D721Med (cell line): ENCODE measurements around the gene MUC5AC.

Experiments
- DNase-seq: peaks from one replicate; pipeline ENCODE4 v3.0.0; 2011; ENCODE audit warnings: low spot score; ENCODE audit not compliant: insufficient read length
- FAIRE-seq: peaks from 2 replicates; lab custom pipeline; 2011; peaks lifted over from hg19 to GRCh38; lab: Jason Lieb, UNC
- TF ChIP-seq, protein P1 (sequence below): IDR thresholded peaks from 2 replicates; pipeline ENCODE4 v1.5.1; 2012; ENCODE audit warnings: mild to moderate bottlenecking, control low read depth; ENCODE audit not compliant: insufficient read depth; ENCODE audit errors: missing control alignments

MUC5AC gene

DNA sequence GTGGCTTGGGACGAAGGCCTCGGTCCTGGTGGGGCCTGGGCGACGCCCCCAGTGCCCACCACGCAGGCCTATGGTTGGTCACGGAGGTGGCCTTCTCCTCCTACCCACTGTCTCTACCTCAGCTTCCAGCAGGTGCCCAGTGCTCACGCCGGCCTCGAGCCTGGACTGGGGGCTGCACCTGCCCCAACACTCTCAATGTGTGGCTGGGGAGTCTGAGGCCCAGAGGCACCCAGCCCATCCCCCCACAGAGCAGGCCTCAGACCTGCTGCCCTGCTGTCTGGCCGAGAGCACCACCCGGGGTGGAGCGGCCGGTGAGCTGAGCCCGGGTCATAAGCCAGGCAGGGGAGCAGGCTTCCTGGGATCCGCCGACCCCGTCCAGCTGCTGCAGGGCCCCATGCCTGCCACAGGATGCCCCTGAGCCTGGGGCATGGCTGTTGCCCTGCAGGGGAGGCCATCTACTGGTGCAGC, 28.6 kb upstream of the MUC5AC start:
- no peak for FAIRE-seq
- TF ChIP-seq, protein P1, sequence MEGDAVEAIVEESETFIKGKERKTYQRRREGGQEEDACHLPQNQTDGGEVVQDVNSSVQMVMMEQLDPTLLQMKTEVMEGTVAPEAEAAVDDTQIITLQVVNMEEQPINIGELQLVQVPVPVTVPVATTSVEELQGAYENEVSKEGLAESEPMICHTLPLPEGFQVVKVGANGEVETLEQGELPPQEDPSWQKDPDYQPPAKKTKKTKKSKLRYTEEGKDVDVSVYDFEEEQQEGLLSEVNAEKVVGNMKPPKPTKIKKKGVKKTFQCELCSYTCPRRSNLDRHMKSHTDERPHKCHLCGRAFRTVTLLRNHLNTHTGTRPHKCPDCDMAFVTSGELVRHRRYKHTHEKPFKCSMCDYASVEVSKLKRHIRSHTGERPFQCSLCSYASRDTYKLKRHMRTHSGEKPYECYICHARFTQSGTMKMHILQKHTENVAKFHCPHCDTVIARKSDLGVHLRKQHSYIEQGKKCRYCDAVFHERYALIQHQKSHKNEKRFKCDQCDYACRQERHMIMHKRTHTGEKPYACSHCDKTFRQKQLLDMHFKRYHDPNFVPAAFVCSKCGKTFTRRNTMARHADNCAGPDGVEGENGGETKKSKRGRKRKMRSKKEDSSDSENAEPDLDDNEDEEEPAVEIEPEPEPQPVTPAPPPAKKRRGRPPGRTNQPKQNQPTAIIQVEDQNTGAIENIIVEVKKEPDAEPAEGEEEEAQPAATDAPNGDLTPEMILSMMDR: no peak

DNA sequence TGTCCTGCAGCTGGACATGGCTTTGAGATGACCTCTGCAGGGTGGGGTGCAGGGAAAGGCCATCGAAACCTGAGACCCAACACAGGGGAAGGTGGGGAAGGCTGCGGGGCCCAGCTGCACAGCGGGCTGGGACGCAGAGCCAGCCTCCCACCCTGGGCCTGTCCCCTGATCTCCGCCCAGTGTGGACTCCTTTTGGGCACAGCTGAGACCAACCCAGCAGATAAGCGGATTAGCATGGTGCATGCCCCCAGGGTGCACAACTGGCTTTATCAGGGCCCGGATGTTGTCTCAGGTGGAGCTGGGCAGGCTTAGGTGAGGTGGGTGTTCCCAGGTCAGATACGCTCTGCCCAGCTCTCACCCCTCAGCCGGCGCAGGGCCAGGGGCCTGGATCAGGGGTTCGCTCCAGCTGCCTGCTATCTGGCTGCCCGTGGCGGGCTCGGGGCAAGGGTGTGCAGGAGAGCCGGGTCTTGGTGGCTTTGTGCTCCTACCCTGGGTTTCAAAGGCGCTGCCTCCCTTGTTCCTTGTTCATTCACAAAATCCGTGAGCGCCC, 28.1 kb upstream of the MUC5AC start:
- TF ChIP-seq, protein P1: no peak
- no peak for DNase-seq
- FAIRE-seq: no peak

More for the DNA sequence above, 28.6 kb upstream of the MUC5AC start:
- no peak for DNase-seq

DNA sequence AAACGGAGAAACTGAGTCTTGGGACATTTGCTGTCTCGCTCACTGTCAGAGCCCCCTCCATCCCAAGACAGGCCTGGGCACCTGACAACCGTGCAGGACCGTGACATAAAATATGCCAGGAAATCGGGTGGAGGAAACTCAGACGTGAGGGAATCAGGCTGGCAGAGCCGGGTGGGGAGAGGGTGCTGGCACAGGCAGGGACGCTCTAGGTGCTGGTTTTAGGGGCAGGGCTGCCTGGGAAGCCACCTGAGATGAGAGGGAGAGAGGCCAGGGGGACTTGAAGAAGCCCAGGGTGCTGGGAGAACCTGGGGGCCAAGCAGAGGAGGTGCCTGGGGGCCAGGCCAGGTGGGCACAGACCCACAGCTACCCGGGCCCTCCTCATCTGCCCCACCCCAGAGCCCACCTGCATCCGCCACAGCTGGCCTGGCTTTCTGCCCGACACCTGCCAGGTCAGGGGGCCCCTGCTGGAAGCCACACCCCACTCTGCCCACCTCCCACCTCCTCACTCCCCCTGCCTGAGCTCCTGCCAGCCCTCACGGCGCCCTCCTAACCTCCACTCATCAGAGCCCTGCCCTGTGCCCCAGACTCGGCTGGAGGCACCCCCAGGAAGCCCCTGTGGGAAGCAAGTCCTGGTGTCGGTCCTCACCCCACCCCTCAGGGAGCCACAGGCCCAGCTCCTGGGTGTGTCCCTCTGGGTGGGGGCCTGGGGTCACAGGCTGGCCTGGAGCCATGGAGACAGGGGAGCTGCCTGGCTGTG, 27.3 kb upstream of the MUC5AC start:
- FAIRE-seq (no peak), DNase-seq (no peak)
- TF ChIP-seq, protein P1: no peak

DNA sequence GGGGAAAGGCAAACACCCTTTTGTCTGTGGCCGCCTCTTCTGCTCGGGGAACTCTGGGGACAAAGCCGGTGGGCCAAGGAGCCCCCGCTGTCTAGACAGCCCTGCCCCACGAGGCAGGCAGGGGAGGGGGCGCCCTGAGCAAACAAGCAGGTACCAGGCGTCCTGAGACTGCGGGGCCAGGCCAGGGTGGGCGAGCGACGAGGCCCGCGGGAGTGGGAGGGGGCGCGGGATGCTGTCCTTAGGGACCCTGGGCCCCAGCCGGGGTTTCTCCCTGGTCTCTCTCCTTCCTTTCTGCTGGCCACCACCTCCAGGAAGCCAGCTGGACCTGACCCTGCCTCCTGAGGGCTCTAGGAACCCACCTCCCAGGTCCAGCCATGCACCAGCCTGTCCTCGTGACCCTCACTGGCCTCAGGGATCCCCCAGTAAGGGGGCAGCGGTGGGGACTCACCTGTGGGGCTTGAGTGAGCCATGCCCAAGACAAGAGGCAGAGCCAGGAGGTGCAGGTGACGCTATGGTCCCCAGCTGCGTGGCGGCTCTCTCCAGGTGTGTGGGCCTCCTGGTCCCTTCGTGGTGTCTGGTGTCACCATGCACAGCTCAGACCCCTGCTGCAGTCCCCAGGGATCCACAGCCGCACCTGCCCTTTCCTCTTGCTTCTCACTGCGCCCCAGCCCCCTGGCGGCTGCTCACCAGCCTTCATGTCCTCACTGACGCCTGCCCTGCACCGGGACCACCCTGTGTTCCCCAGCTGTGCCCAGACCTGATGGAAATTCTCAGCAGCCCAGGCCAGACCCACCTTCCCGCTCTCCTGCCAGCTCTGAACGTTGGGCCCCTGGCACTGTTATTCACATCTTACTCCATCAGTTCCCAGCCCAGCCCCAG, 26.5 kb upstream of the MUC5AC start:
- FAIRE-seq (no peak), DNase-seq (no peak)
- TF ChIP-seq, protein P1: no peak

DNA sequence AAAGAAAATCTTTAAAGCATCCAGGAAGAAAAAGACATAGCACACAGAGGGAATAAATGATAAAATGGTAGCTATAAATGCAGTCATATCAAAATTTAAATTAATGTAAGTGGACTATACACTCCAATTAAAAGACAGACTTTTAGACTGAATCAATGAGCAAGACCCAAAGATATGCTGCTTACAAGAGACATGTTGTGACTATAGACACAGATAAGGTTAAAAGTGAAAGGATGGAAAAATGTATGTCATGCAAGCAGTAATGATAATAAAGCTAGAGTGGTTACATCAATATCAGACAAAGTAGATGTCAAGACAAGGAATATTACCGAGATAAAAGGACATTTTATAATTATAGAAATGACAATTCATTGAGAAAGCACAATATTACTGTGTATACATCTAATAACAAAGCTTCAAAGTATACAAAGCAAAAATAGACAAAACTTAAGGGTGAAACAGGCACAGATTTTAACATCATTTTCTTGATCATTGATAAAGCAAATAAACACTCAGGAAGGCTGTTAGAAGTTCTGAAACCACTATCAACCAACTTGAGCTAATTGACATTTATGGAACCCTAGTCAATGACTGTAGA, 22.8 kb upstream of the MUC5AC start:
- no peak for DNase-seq
- FAIRE-seq: no peak
- TF ChIP-seq, protein P1: no peak

DNA sequence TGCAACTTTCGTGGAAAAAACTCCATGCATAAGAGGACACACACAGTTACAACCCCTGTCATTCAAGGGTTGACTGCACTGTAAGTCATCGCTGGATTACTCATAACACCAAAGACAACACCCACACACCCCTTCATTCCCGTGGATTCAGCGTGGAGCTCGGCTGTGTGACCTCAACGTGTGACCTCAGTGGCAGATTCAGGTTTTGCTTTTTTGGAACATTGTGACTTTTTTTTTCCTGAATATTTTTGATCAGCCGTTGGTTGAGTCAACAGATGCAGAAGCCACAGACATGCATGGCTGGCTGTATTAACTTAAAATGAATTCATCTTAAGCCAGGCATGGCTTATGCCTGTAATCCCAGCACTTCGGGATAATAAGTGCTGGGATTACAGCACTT, 19.7 kb upstream of the MUC5AC start:
- TF ChIP-seq, protein P1: no peak
- FAIRE-seq: no peak
- no peak for DNase-seq
